Smooth muscle cell (in vitro differentiated cells): ENCODE data around the gene RBMXL2. TPM values are rescaled to one million over a fixed set of nuclear protein-coding genes. Genes with fewer than 3 reads are reported as not detected.

ENCODE experiments used
- DNase-seq: peaks from one replicate; lab custom pipeline; 2025; ENCODE audit not compliant: unreplicated experiment; lab: John Stamatoyannopoulos, UW
- H2AFZ ChIP-seq: fragments of 200-600 bp; sonication (generic); 2 replicates; pipeline ENCODE4 v1.6.0; 2016; ENCODE audit warnings: antibody characterized with exemption, low read depth, mild to moderate bottlenecking
- H3F3A ChIP-seq: fragments of 200-600 bp; sonication (generic); 2 replicates; pipeline ENCODE4 v1.6.0; 2017; ENCODE audit warnings: antibody characterized with exemption, low read depth
- H3K27ac ChIP-seq: fragments of 200-600 bp; sonication (generic); 2 replicates; pipeline ENCODE4 v1.5.1; 2016; ENCODE audit warnings: low read depth, mild to moderate bottlenecking
- H3K27me3 ChIP-seq: fragments of 200-600 bp; sonication (generic); 2 replicates; pipeline ENCODE4 v1.6.1; 2016; ENCODE audit warnings: low read depth, mild to moderate bottlenecking
- H3K36me3 ChIP-seq: fragments of 200-600 bp; sonication (generic); 2 replicates; pipeline ENCODE4 v1.5.1; 2016; ENCODE audit warnings: low read depth
- H3K4me1 ChIP-seq: fragments of 200-600 bp; sonication (generic); 2 replicates; pipeline ENCODE4 v1.5.1; 2016; ENCODE audit warnings: low read depth
- H3K4me2 ChIP-seq: fragments of 200-600 bp; sonication (generic); 2 replicates; pipeline ENCODE4 v1.6.0; 2016; ENCODE audit warnings: mild to moderate bottlenecking
- H3K4me3 ChIP-seq: fragments of 200-600 bp; sonication (generic); 2 replicates; pipeline ENCODE4 v1.5.1; 2016; ENCODE audit warnings: mild to moderate bottlenecking
- H3K79me2 ChIP-seq: fragments of 200-600 bp; sonication (generic); 2 replicates; pipeline ENCODE4 v1.6.0; 2016; ENCODE audit warnings: low read depth, mild to moderate bottlenecking
- H3K9ac ChIP-seq: fragments of 200-600 bp; sonication (generic); 2 replicates; pipeline ENCODE4 v1.6.0; 2016; ENCODE audit warnings: low read depth
- H3K9me3 ChIP-seq: fragments of 200-600 bp; sonication (generic); replicated peaks from 2 replicates; pipeline ENCODE4 v1.5.1; 2016; ENCODE audit warnings: low read depth
- H4K20me1 ChIP-seq: fragments of 200-600 bp; sonication (generic); 2 replicates; pipeline ENCODE4 v1.6.0; 2016; ENCODE audit warnings: low read depth
- WGBS: methylation state at CpG from one replicate; pipeline ENCODE4 v1.1.7; 2016; ENCODE audit warnings: low lambda C conversion rate; 5-methylcytosine and 5-hydroxymethylcytosine counted together
- polyA plus RNA-seq: library from polyadenylated mRNA; unstranded; fragments of >200 nt; fragmentation: Nextera tagmentation; extraction: Ambion mirVana; gene quantifications from 2 replicates; pipeline ENCODE4 v1.2.1, GENCODE V29; 2016
- total RNA-seq: library from RNA; depleted of rRNA; stranded (reverse); fragments of >200 nt; gene quantifications from 2 replicates; pipeline ENCODE4 v1.2.3, GENCODE V29; 2014
- TF ChIP-seq, protein P1 (sequence below): fragments of 200-600 bp; sonication (generic); IDR thresholded peaks from 2 replicates; pipeline ENCODE4 v1.5.1; 2017; ENCODE audit warnings: borderline replicate concordance, mild to moderate bottlenecking, antibody characterized with exemption; ENCODE audit not compliant: insufficient read depth, poor library complexity, severe bottlenecking

The RBMXL2 gene
- total and polyA plus RNA-seq, 2 experiments from 2014 or later: 0.14 TPM; not detected in 1

DNA sequence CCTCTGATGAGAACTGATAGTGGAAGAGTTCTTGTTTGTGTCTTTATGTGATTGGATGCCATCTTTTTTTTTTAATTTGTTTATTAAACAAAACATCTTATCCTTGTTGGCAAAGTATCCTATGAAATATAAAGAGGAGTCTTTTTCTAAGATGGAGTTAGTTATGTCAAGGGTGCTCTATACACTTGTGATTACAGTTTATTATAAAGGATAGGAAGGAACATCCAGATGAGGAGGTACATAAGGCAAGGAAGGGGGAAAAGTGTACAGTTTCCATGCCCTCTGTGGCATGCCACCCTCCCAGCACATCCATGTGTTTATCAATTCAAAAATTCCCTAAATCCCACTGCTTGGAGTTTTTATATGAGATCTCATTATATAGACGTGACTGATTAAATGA, 7.4 kb upstream of the RBMXL2 start:
- Histone ChIP-seq H3K79me2 (no peaks in the 10 kb centered on the region), H2AFZ (no peak overlapping the region), H3K27me3 (no peaks in the 10 kb centered on the region), H3K36me3 (no peaks in the 10 kb centered on the region), H4K20me1 (no peaks in the 10 kb centered on the region), H3K4me3 (no peak overlapping the region), H3K4me1 (no peaks in the 10 kb centered on the region), H3F3A (no peaks in the 10 kb centered on the region), H3K9ac (no peak overlapping the region), H3K9me3 (no peaks in the 10 kb centered on the region), H3K27ac (no peak overlapping the region), H3K4me2 (no peak overlapping the region)
- WGBS: 0% methylated on average over 1 of the region's 1 CpG
- DNase-seq: no peak
- TF ChIP-seq, protein P1, sequence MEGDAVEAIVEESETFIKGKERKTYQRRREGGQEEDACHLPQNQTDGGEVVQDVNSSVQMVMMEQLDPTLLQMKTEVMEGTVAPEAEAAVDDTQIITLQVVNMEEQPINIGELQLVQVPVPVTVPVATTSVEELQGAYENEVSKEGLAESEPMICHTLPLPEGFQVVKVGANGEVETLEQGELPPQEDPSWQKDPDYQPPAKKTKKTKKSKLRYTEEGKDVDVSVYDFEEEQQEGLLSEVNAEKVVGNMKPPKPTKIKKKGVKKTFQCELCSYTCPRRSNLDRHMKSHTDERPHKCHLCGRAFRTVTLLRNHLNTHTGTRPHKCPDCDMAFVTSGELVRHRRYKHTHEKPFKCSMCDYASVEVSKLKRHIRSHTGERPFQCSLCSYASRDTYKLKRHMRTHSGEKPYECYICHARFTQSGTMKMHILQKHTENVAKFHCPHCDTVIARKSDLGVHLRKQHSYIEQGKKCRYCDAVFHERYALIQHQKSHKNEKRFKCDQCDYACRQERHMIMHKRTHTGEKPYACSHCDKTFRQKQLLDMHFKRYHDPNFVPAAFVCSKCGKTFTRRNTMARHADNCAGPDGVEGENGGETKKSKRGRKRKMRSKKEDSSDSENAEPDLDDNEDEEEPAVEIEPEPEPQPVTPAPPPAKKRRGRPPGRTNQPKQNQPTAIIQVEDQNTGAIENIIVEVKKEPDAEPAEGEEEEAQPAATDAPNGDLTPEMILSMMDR: no peak

DNA sequence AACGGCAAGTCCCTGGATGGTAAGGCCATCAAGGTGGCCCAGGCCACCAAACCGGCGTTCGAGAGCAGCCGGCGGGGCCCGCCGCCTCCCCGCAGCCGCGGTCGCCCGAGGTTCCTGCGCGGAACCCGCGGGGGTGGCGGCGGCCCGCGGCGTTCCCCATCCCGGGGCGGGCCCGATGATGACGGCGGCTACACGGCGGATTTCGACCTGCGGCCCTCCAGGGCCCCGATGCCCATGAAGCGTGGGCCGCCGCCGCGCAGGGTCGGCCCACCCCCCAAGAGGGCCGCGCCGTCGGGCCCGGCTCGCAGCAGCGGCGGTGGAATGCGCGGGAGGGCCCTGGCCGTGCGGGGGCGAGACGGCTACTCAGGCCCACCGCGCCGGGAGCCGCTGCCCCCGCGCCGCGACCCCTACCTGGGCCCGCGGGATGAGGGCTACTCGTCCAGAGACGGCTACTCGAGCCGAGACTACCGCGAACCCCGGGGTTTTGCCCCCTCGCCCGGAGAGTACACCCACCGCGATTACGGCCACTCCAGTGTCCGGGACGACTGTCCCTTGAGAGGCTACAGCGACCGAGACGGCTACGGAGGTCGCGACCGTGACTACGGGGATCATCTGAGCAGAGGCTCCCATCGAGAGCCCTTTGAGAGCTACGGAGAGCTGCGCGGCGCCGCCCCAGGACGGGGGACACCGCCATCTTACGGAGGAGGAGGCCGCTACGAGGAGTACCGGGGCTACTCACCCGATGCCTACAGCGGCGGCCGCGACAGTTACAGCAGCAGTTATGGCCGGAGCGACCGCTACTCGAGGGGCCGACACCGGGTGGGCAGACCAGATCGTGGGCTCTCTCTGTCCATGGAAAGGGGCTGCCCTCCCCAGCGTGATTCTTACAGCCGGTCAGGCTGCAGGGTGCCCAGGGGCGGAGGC, 792 bp downstream of the RBMXL2 start:
- Histone ChIP-seq H3K36me3 (no peaks in the 10 kb centered on the region), H3F3A (no peaks in the 10 kb centered on the region), H3K4me3 (no peak overlapping the region), H2AFZ (no peak overlapping the region), H3K9me3 (no peaks in the 10 kb centered on the region), H4K20me1 (no peaks in the 10 kb centered on the region), H3K9ac (no peak overlapping the region), H3K4me2 (no peak overlapping the region), H3K27me3 (no peaks in the 10 kb centered on the region), H3K79me2 (no peaks in the 10 kb centered on the region), H3K27ac (no peak overlapping the region), H3K4me1 (no peaks in the 10 kb centered on the region)
- TF ChIP-seq, protein P1: no peak
- 98% methylated on average over 94 of the region's 111 CpGs for WGBS
- DNase-seq: no peak

DNA sequence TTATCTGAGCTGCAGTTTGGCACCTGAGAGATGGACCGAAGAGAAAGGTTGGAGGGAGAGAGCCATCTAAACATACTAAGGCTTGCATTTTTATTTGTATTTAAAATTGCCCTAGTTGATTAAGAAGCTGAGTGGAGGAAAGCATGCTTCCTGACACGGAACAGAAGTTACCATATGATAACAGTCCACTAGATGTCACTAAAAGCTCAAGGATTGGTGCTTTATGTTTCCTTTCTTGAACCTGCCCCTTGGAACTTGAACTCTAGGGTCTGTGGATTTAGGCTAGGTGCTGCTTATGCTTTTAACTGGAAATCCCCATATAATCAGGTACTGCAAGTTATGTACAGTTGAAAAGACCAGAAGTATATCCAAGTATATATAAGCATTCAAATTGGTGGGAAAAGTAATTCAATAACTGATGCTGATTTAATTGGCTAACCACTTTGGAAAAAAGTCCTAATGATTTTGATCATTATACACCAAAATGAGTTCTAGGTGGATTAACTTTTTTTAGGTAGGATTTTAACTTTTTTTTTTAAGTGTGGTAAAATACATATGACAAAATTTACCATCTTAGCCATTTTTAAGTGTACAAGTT, 9.5 kb downstream of the RBMXL2 start:
- Histone ChIP-seq H3K79me2 (no peaks in the 10 kb centered on the region), H3K4me1 (no peaks in the 10 kb centered on the region), H3K9me3 (no peaks in the 10 kb centered on the region), H2AFZ (no peak overlapping the region), H3K27ac (no peak overlapping the region), H3K36me3 (no peaks in the 10 kb centered on the region), H4K20me1 (no peaks in the 10 kb centered on the region), H3K9ac (no peak overlapping the region), H3F3A (no peaks in the 10 kb centered on the region), H3K4me2 (no peak overlapping the region), H3K4me3 (no peak overlapping the region), H3K27me3 (peaks cover 10% of the 10 kb centered on the region)
- WGBS: 4% methylated on average over 2 of the region's 2 CpGs
- DNase-seq: no peak
- TF ChIP-seq, protein P1: peak; percentile 75
